ENCODE measurements around the gene POLD1.
"Not testable (repeated sequence)": the region's sequence is repeated elsewhere in the genome, so short reads cannot be mapped to it uniquely, and the experiment has no call there.

POLD1 gene

DNA sequence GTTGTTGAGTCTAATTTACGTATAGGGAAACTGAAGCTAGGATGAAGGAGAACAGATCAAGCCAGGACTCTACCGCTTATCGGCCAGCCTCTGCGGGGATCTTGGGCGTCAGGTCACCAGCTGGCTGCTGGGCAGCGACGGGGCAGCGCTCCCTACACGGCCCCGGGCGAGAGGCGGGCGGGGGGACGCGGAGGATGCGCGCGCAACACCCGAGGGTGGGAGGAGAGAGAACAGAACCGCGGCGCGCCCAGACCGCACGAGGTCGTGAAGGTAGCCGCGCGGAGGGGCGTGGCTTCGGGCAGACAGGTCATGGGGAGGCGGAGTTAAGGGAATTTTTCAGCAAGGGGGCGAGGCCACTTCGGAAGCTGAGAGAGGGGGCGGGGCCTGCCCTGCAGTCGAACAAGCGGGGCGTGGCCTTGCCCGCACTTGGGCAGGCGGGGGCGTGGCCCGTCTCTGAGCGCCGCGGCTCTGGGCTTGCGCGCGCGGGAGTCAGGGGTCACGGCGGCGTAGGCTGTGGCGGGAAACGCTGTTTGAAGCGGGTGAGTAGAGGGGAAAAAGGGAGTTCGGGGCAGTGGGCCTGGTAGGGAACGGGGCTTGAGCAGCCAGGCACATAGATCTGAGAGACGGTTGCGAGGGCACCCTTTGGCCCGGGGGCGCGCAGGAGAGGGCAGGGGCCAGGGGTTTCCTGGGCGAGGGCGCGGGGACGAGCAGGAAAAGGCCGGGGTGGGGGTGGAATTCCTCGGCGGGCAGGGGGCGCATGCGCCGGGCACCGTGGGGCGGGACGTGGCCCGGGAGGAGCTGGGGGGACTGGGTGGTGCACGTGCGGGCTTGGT, at the start of gene POLD1:
Gene POLD1, plus strand, starts transcription at position 496 of the 833 bp plus-strand sequence. CDS start 14,505 bp downstream, outside the sequence.
- peak; percentile 98 for DNase-seq

DNA sequence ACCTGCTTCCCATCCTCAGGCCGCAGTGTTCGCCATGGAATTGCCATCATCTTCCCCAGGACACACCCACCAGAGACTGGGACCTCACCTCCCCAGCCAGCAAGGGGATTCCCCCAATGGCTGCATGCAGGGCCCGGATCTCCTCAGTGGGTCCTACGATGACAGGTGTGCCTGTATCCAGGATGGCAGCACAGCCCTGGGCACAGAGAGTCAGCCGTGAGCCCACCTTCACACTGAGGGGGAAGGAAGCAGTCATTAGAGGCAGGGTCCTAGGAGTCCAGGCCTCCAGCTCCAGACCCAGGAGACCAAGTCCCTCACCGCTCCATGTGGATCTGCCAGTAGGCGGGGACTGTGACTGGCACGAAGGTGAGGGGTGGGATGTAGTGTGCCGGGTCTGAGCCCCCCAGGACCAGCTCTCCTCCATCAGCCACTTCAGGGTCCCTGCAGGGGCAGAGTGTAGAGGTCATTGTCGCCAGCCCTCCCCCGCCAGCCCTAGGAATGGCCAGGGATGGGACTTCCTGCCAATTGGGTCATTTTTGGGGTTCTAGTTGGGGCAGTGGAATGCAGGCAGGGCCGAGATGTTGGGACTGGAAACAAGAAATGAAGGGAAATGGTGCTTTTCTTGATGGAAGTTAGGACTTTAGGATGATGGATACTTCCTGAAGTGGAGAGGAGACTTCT, 49.3 kb upstream of the POLD1 start:
- no peak for DNase-seq

DNA sequence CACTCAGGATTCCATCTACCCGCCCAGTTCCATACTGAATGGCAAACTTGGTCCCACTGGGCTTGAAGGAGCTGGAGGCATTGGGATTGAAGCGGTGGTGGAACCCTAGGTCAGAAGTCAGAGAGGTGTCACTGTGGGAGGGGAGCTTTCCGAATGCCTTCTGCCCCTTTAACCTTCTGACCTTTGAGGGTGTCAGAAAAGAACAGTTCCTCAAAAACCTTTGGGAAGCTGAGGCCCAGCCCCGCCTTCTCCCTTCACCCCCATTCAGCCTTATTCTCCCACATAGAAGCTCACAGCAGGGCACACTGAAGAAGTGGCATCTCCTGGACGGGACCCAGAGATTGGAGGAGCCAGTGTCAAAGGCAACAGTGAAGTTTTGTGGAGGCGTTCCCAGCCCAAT, 47.1 kb upstream of the POLD1 start:
- DNase-seq, result not testable (repeated sequence)

DNA sequence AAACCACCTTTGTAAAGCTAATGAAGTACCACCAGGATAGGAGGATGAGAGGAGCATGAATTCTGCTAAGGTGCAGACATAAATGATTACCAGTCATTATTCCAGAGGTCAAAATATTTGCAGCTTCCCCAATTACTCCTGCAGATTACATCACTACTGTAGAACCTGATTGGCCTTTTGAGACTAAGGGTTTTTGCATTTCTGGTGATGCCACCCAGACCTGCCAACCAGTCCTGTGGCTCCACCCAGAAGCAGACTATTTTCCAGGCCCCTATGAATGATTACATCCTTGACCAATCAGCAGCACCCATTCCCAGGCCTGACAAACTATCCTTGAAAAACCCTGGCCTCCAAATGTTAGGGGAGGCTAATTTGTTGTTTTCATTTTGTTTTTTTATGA, 43.8 kb upstream of the POLD1 start:
- DNase-seq, result no peak

DNA sequence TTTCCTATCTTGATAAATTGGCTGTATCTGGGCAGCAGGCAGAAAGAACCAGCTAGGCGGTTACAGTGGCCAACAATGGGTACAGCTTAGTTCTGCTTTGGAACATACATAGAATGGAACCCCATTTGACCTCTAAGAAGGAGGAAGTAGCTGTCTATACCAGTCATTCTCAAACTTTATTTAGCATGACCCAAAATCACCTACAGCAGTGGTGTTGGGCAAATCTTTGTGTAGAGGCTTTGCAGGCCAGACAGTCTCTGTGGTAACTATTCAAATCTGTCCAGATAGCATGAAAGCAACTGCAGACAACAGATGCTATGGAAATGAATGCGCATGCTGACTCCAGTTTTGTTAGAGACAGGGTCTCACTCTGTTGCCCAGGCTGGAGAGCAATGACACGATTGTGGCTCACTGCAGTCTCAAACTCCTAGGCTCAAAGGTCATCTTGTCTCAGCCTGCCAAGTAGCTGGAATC, 43.0 kb upstream of the POLD1 start:
- no peak for DNase-seq

DNA sequence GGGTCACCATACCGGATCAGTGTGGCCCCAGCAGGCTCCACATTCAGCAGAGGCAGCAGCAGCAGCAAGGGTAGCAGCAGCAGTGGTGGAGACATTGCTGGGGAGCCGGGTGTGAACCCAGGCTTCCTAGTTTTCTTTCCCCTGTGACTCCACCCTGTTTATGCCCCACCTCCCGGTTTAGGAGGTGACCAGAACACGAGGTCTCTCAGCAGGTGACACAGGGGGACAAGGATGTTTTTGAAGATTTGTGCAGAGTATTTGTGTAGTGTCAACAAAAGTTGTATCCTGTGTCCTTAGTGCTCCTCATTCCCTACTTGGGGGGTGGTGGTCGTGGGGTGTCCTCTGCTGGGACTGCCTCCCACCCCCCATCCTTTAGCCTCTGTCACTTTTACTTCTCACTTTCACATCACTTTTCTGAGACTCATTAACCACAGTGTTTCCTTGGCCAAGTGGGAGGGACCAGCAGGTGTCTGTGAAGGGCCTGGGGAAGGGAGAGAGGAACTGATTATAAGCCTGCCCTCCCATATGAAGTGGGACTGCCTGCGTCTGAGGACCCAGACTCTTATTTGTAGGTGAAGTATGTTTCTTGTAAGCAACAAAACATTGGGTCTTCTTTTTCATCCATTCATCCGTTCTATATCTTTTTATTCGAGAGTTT, 39.4 kb upstream of the POLD1 start:
- DNase-seq, result no peak

DNA sequence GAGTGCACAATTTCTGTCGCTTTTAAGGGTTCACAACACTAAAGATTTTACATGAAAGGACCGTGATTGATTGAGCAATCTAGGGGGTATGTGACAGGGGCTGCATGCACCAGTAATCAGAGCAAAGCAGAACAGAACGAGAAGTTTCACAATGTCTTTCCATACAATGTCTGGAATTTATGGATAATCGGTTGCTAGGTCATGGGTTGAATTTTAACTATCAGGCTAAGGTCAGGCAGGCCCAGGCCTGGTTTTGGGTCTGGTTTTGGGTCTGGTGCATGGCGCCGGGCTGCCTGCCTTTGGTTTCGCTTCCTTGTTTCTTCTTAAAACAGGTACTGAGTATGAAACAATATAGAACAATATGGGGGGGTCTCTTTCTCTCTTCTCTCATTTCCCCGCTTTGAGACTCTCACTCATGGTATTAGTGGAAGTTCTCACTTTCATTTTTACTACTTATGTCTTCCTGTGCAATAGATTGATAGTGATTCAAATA, 37.0 kb upstream of the POLD1 start:
- not testable (repeated sequence) for DNase-seq

DNA sequence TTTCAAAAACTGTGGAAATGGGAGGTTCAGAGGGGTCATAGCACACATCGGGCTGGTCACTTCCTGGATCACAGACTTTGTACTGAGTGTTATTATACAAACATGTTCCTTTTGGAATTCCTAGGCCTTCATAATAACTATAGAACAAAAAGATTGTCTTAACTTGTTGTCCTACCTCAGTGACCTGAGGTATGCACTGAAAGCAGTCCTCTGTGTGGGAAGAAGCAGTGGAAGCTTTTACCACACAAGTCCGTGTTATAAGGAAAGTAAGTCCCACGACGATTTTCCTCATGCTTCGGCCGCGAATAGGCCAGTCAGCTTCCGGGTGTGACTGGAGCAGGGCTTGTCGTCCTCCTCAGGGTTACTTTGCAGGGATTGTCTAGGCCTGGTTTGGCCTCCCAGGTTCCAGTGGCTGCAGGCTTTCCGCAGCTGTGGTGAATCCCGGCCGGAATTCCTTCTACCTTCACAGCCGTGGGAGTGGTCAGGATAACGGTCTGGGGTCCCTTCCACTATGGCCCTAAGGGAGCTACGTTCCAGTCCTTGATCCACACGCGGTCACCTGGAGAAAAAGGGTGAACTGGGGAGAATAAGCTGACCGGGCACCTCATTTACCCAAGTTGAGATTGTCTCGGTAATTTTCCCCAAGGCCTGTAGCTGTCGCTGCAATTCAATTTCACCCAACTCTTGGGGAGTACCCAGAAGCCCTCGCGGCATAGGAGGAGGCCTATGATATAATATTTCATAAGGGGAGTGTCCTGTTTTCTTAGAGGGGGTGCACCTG, 34.7 kb upstream of the POLD1 start:
- no peak for DNase-seq

DNA sequence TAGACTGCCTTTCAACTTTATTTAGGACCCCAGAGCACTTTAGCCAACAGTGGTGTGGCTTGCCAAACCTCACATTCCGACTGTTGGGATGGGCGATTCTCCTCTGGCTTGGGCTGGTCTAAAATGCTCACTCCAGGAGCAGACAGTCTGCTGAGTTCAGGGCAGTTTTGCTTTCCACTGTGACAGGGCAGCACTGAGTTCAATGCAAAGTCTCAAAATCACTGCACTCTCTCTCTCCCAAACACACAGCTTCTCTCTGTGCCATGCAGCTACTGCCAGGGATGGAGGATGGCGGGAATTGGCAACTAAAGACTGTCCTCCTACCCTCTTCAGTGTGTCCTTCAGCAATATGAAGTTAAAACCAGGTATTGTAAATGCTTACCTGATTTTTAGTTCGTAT, 31.9 kb upstream of the POLD1 start:
- no peak for DNase-seq

DNA sequence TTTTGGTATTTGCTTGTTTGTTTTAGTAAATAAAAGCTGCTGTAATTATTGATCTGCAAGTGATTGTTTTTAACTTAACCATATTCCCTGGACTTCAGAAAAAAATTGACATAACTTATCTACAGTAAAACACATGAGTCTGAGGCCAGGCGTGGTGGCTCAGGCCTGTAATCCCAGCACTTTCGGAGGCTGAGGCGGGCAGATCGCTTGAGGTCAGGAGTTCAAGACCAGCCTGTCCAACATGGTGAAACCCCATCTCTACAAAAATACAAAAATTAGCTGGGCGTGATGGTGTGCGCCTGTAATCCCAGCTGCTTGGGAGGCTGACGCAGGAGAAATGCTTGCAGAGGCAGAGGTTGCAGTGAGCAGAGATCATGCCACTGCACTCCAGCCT, 30.7 kb upstream of the POLD1 start:
- not testable (repeated sequence) for DNase-seq

DNA sequence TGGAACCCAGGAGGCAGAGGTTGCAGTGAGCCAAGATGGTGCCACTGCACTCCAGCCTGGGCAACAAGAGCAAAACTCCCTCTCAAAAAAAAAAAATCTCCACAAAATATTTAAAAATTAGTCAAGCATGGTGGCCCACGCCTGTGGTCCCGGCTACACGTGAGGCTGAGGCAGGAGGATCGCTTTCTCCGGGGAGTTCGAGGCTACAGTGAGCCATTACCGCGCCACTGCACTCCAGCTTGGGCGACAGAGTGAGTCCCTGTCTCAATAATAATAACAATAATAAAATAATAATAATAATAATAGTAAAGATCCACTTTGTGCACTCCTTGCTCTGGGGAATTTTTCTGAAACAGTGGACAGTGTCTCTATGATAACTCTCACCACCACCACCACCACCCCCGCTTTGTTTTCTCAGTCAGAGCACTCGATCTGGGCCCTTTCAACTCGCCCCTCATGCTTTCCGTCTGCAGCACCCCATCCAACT, 27.4 kb upstream of the POLD1 start:
- no peak for DNase-seq

DNA sequence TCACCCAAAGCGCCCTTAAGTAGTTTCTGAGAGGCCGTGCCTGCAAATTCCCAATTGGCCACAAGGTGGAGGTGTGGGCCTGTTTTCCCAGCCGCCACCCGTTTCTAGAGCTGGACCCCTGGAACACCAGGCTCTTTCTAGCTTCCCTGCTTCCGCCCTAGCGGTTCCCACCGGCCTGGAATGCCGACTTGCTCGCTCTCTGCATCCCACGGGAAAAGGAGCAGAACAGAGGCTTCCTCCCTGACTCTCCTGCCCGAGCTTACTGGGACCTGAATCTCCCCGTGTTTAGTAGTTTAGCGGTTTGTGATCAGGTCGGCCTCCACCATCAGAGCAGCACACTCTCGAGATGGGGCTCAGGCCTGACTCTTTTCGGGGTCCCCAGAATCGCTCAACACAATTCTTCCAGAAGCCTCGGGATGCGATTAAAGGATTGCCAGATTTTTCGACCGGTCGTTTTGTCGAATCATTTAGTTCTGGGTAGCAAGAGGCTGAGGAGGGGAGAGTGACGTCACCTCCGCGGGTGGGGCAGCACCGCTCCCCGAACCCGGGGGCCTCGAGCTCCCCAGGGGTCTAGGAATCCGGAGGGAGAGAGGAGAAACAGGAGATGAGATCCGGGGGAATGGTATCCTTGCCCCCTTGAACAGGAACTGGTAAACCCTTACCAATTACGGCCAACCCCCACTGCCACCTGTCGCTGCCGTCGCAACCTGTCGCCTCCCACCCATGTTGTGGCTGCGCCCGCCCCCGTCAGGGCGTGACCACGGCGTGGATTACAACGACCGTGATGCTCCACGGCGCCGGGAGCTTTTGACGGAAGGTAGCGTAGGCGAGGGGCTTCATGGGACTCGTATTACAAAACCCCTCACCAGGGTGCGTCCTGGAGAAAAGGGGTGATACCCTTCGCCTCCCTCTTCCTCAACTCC, 26.7 kb upstream of the POLD1 start:
- peak; percentile 71 for DNase-seq

DNA sequence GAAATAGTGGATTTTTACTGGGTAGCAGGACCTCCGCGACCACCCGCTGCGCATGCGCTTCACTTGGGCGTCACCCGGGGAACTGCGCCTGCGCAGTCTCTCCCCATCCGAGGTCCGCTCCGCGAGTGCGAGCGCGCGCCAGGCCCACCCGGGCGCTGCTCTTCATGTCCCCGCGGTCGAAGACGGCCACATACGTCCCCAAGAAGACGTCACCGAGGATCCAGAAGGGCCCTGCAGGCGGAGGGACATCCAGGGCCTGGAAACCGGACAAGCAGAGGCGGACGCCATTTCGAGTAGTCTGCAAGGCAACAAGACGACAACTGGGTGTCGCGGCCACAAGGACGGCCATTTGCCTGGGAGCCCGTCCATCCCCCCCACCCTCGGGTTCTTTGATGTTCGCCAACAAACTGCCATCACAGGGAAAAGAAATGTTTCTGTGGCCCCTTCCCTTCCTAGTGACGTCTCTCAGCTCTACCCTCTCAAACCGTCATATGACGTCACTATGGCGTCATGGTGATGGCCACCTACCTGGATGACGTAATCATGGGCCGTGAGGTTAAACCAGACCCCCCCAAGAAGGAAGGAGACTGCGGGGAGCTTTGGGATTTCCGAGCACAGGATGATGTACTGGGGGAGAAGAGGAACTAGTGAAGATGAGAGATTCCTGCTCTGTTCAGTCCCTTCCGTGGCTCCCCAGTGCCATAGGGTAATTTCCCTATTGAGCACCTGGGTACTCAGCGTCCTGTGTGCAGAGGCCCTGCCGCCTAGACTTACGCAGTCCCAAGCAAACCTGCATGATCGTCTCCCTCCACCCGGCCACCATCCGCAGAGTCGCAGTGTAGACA, 25.4 kb upstream of the POLD1 start:
- DNase-seq, result peak; percentile 51

DNA sequence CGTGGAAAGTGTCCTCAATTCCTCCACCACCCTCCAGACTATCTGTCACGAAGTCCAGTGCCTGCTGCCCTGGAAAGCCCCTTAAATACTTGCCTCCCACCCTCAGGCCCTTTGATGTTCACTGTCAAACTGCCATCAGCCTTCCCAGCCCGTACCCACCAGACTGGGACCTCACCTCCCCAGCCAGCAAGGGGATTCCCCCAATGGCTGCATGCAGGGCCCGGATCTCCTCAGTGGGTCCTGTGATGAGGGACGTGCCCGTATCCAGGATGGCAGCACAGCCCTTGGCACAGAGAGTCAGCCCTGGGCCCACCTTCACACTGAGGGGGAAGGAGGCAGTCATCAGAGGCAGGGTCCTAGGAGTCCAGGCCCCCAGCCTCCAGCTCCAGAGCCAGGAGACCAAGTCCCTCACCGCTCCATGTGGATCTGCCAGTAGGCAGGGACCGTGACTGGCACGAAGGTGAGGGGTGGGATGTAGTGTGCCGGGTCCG, 24.8 kb upstream of the POLD1 start:
- DNase-seq, result no peak

DNA sequence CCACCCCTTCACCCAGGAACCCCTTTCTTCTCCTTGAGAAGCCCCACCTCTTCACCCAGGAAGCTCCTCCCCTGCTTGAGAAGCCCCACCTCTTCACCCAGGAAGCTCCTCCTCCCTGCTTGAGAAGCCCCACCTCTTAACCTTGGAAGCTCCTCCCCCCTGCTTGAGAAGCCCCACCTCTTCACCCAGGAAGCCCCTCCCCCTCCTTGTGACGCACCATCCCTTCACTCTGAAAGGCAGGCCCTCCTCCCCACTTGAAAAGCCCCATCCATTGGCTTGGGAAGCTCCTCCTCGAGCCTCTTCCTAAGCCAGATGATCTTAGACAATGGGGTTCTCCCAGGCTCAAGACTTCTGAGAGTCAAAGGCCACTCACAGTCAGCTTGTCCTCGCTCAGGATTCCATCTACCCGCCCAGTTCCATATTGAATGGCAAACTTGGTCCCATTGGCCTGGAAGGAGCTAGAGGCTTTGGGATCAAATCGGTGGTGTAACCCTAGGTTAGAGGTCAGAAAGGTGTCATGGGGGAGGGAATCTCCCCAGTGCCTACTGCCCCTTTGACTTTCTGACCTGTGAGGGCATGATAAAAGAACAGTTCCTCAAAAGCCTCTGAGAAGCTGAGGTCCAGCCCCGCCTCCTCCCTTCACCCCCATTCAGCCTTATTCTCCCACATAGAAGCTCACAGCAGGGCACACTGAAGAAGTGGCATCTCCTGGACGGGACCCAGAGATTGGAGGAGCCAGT, 22.7 kb upstream of the POLD1 start:
- DNase-seq, result no peak

DNA sequence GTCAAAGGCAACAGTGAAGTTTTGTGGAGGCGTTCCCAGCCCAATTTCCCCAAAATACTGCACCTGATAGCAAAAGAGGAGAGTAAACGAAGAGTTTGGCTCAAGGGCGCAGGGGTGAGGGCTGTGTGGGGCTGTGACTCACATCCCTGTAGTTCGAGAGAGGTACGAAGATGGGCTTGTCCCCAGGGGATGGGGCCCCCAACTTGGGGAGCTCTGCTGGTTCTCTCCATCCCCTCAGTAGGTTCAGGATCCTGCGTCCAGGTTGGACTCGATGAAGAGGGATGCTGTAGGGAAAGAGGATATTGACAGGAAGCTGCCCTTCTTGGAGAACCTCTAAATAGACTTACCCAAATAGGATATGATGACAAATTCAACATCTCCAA, 22.1 kb upstream of the POLD1 start:
- no peak for DNase-seq

DNA sequence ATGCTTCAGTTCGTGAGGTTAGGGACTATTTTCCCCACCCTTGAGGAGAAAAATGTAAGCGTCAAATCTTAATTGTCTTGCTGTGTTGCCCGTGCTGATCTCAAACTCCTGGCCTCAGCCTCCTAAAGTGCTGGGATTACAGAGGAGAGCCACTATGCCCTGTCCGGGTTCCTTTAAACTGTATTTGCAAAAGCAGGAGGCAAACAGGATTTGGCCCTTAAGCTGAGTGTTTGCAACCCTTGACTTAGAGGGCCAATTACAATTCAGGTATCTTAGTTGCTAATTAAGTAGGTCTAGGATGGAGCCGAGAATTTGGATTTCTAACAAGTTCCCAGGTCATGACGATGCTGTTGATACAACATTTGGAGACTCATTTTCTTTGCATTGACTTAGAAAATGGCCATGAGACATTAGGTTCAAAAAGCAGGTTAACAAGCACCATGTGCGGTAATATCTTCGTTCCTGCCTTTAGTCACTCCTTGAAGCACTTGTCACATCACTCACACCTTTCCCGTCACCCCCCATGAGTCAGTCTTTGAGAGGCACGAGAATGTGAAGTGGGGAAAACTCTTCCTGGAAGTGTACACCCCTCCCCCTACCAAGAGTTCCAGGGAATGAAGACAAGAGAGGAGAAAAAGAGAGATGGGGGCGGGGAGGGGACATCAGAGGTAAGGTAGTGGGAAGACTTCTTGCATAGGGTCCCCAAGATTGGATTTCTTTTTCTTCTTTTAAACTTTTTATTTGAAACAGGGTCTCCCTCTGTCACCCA, 21.3 kb upstream of the POLD1 start:
- no peak for DNase-seq

DNA sequence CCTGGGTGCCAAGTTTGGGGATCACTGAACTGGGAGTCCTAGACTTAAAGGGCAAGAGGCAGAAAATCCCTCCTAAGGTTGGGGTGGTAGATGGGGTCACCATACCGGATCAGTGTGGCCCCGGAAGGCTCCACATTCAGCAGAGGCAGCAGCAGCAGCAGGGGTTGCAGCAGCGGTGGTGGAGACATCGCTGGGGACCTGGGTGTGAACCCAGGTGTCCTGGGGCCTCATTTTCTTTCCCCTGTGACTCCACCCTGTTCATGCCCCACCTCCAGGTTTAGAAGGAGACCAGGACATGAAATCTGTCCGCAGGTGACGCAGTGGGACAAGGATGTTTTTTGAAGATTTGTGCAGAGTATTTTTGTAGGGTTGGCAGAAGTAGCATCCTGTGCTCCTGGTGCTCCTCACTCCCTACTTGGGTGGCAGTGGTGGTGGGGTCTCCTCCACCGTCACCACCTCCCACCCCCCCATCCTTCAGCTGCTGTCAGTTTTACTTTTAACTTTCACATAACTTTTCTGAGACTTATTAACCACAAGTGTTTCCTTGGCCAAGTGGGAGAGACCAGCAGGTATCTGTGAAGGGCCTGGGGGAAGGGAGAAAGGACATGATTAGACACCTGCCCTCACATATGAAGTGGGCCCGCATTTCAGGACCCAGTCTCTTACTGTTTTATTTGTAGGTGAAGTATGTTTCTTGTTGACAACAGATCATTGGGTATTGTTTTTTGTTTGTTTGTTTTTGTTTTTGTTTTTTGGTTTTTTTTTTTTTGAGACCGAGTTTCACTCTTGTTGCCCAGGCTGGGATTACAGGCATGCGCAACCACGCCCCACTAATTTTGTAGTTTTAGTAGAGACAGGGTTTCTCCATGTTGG, 18.5 kb upstream of the POLD1 start, which contains the start of gene NAPSA:
Gene NAPSA, minus strand, starts transcription at position 206 of the 873 bp plus-strand sequence. Its CDS starts 18 bp downstream, at position 188.
- DNase-seq, result no peak

All from NK-92 treated with Interleukin-12 subunit alpha and Interleukin-12 subunit beta, amount 100 ng/mL, for 24 hours (cell line).